Dermis blood vessel endothelial cell (primary cell): ENCODE measurements around the gene CD3E. TPM values are rescaled to one million over a fixed set of nuclear protein-coding genes. Genes with fewer than 3 reads are reported as not detected.
"Not testable (repeated sequence)": the region's sequence is repeated elsewhere in the genome, so short reads cannot be mapped to it uniquely, and the experiment has no call there.

ENCODE experiments used
- DNase-seq: peaks from one replicate; pipeline ENCODE4 v3.0.0; 2010
- total RNA-seq: library from RNA; depleted of rRNA; stranded (reverse); fragments of >200 nt; gene quantifications from 2 replicates; pipeline ENCODE4 v1.2.3, GENCODE V29; 2014

Gene CD3E
- total RNA-seq, 1 donor from 2014 or later, result not detected

DNA sequence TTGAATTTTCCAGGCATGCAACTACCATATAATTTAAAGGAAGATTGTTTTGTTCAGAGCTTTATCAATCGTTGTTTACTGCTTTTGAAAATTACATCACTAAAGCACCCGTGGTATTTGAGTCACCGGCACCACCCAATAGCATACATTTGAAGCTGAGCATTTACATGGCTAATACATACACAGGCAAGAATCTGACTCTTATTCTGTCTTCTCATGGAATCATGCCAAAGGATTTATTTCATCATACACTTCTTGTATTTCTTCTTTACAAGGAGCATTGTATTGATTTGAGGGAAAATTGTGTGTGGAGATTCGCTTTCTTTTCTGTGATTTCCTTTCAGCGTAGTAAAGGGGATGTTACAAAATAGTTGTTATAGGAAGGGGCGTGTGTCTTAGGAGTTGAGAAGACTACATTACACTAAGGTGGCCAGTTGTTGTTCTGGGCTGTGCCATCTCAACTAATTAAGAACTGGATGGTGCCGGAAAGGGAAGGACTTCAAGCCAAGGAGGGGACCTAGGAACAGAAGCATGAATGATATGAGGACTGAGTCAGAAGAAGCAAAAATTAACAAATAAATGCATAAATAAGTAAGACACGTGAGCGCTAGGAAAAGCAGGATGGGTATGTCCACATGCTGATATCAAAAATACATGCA lies 12.9 kb upstream of the CD3E start:
- DNase-seq, result no peak

DNA sequence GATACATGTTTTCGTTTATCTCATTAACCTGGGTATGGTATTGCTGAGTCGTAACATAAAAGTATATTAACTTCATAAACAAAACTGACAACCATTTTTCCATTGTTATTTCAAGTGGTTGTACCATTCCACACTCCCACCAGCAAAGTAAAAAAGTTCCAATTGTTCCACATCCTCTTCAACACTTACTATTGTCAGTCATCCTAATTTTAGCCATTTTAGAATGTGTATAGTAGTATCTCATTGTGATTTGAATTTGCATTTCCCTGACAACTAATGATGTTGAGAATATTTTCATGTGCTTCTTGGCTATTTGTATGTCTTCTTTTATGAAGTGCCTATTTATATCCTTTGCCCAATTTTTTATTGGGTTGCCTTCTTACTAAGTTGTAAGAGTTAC lies 10.5 kb upstream of the CD3E start:
- no peak for DNase-seq

DNA sequence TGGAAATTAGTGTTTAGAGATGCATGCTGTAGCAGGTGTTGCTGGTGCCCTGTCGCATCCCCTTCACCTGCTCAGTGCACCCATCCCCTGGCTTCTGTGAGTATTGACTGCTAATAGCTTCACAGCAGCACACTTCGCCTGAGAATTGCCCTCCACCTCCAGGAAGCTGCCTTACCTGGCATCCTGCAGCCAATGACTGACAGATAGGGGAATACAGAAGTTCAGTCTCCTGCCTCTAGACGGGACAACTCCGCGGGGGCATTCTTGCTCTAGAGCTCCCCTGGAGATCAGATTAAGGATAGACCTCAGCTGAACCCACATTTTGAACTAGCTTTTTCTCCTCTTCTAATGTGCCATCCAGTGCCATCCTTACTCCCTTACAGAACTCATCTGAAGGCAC lies 9.3 kb upstream of the CD3E start:
- no peak for DNase-seq

DNA sequence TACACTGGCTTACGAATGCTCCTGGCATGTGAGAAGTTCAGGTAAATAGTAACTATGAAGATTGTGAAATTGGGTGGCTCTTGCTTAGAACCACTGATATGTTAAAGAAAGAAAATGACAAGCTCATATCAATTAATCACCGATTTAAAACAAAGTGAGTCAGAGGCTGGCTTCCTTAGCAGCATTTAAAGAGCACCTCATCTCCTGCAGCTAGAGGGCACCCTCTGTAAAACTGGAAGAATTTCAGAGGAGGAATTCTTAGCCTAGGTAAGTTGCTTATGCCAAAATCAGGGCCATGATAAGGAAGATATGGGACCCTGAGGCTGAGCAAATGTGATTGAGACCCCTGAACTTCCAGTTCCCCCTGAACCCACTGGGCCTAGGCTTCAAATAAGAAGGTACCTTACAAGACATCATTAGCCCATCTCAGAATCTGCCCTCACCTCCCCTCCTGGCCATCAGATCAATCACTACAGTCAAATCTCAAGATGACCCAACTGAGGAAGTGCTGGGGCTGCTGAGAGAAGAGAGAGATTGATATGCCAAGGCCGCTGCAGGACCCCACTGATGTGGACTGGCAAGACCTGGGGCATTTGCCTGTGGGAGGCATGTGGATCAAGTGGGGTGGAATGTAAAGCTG lies 8.6 kb upstream of the CD3E start:
- DNase-seq, result peak; percentile 74

DNA sequence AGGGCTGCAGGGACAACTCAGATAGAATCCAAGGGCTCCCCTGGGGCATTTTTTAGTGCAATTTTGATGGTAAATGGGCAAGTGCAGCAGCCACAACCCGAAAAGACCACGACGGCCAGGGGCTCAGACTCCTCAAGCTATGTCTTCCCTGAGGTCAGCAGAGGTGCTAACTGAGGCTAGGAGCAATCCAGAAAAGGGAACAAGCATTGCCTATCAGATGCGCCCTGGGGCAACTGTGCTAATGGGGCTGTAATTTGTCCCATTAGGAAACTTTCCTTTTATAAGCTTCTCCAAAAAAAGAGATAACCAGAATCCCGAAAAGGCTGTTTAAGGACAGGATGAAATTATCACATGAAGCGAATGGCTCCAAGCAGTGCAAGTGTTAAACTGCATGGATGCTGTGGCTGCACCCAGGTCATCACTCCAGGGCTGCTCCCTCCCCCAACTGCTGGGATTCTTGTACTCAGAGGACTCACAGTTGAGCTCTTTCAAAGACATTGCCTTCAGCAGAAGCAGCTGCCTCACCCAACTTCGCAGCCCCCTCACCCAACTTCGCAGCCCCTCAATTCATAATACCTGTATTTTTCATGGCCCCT lies 2.8 kb upstream of the CD3E start:
- DNase-seq, result no peak

DNA sequence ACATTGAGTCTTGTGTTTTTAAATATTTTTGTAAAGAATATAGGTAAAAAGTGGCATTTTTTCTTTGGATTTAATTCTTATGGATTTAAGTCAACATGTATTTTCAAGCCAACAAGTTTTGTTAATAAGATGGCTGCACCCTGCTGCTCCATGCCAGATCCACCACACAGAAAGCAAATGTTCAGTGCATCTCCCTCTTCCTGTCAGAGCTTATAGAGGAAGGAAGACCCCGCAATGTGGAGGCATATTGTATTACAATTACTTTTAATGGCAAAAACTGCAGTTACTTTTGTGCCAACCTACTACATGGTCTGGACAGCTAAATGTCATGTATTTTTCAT lies 333 bp upstream of the CD3E start:
- DNase-seq, result no peak

DNA sequence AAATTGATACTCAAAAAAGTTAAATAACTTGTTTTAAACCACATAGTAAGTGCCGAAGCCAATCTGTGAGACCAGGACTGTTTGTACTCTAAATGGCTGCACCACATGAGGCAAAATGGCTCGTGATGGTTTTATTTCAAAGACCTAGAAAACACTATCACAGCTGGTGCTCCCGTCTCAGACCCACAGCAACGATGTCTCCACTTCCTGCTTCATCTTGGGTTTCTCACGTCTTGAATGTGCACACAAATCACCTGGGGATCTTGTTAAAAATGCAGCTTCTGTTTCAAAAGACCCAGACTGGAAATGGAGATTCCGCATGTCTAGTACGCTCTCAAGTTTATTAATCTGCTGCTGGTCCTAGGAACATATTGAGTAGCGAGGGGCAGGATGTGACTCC lies 1.2 kb downstream of the CD3E start:
- DNase-seq, result no peak

DNA sequence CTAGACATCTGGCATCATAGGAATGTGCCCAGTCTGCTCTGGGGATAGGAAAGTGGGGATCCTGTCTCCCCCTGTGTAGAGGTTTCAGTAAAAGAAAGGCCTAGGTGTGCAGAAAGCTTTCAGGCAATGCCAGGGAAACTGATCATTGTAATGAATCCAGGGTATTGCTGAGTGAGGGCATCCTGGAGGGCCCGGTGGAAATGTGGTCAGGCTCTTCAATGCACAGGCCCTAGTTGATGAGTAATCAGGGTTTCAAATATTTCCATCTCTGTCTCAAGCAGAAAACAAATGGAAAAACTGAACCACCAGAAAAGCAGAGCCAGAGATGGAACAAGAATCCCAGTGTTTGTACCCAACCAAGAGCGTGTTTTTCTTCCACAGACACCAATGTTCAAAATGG lies 2.0 kb downstream of the CD3E start:
- DNase-seq, result no peak

DNA sequence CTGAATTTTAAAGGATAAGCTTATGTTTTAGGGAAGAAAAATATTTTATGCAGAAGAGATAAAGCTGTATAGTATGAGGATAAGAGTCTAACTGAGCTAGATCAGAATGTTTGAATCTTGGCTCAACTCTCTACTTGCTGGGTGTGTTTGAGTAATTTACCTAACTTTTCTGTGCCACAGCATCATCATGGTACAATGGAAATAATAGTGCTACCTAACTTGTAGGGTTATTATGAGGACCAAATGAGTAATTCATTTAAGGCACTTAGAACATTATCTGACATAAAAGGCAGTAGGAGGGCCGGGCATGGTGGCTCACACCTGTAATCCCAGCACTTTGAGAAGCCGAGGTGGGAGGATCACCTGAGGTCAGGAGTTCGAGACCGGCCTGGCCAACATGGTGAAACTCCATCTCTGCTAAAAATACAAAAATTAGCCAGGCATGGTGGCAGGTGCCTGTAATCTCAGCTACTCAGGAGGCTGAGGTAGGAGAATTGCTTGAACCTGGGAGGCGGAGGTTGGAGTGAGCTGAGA lies 4.5 kb downstream of the CD3E start:
- not testable (repeated sequence) for DNase-seq

DNA sequence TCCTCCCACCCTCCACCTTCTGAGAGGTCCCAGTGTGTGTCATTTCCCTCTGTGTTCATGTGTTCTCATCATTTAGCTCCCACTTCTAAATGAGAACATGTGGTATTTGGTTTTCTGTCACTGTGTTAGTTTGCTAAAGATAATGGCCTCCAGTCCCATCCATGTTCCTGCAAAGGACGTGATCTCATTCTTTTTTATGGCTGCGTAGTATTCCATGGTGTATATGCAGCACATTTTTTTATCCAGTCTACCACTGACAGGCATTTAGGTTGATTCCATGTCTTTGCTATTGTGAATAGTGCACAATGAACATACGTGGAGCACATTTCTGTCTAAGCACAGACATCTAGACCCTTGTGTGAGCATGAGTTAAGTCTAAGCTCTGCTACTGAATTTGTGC lies 5.7 kb downstream of the CD3E start:
- no peak for DNase-seq

DNA sequence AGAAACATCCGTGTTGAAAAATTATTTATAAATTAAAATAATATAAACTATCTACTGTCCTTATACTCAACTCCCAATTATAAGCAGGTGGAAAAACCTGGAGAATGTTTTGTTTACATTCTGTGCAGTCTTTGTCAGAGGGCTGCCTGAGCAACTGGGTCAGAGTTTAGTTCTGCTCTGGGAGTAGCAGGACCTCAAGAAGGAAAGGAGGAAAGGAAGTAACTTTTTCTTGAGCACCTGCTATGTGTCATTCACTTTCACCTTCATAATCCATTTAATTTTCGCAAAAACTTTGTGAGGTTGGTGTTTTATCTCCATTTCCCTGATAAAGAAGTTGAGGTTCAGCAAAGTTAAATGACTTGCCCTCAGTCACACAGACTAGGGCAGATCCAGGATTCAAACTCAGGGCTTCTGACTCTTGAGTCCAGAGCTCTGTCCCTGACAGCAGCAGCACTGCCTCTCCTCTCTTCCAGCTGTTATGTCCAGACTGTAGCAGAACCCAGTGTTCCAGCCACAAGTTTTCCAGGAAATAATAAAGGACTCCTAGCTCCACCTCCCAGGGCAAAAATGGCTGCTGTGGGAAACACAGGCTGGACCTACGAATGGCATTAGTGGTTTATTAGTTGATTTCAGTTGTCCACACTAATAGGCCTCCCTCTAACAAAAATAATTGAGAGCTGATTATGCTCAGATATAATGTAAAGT lies 6.4 kb downstream of the CD3E start:
- peak; percentile 15 for DNase-seq

DNA sequence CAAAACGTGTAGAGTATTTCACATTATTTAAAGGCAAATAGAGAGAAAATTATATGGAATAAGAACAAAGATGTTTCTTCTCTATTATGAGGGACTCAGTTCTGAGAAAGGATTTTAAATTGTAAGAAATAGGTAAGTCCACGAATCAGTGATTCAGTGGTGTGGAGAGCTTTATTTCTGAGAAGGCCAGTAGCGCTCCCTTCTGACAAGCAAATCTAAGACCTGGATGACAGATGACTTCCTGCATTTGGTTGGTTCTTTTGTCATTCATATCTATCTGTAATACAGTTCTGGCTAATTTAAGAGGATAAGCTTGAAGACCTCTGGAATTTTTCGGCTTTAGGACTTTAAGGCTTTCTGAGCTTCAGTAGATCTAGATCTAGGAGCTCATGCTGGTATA lies 7.0 kb downstream of the CD3E start:
- DNase-seq, result no peak

DNA sequence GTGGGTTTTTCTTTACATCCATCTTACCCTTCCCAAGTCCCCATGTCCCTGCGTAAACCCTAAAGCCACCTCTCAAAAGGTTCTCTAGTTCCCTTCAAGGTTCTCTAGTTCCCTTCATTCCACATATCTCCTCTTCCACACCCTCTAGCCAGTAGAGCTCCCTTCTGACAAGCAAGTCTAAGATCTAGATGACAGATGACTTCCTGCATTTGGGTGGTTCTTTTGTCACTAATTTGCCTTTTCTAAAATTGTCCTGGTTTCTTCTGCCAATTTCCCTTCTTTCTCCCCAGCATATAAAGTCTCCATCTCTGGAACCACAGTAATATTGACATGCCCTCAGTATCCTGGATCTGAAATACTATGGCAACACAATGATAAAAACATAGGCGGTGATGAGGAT lies 7.8 kb downstream of the CD3E start:
- no peak for DNase-seq

DNA sequence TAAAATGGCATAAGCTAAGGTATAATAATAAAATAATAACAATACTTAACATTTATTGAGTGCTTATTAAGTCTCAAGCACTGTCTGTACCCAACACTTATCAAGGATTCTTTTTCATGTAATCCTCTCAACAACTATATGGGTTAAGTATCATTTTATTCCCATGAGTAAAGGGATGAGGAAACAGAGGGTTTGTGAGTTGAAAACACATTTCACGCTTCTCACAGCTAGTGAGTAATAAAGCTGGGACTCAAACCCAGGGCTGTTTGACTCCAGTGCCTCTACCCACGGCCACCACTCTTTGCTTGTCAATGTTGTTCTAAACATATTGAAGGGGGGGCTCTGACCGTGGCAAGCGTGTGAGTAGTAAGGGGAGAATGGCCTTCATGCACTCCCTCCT lies 8.7 kb downstream of the CD3E start:
- DNase-seq, result no peak

DNA sequence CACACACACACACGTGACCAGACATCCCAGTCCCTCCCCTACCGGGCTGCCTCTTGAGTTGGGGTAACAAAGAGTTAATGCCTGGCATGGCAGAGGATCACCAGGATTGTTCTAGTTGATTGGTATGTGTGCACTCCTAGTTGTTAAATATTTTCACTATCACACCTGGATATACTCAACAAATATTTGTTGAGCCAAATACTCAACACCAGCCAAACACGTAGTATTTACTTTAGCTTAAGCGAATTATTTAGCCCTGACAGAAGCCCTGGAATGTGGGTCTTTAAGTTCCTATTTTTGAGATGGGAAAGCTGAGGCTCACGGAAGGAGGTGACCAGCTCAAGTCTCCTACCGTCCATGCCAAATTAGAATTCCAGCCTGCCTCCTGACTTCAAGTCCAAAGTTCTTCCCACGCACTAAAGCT lies 10.5 kb downstream of the CD3E start:
- DNase-seq, result no peak

DNA sequence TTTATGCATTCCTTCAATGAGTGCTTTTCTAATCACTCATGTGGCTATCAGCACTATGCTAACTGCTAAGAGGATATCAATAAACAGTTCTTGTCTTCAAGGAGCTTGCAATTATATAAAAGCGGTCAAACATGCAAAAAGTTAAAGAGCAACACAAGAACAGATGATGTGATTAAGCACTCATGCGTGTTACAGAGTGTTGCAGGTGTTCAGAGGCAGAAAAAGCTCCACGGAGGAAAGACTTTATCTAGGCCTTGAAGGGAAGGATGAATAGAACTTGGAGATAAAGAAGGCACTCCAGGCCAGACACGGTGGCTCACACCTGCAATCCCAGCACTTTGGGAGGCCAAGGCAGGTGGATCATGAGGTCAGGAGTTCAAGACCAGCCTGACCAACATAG lies 13.6 kb downstream of the CD3E start:
- no peak for DNase-seq

DNA sequence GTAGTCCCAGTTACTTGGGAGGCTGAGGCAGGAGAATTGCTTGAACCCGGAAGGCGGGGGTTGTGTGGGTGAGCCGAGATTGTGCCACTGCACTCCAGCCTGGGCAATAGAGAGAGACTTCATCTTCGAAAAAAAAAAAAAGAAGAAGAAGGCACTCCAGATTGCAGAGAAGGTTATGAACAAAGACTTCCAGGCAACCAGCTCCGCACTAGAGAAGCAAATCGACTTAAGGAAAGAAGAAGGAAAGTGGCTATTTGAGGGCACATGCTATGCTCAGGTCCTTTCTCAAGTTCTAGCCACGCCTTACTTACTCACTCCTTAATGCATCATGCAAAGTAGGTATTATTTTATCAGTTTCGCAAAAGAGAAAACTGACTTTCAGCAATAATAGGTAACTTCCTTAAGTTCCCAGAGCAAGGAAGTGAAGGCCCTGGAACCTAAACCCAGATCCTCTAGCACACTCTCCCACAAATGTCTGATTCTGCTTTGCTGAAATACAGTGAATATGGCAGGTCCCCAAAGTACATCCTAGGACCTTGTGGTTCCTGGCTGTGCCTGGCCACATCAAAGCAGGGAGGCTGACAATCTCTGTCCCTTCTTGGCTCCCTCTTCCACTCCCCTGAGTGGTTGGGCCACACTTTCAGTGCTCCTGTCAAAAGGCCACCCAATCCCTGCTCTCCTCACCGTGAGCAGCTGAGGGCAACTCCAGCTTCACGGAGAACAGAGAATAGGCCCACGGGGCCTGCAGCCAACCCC lies 14.2 kb downstream of the CD3E start:
- DNase-seq, result no peak

DNA sequence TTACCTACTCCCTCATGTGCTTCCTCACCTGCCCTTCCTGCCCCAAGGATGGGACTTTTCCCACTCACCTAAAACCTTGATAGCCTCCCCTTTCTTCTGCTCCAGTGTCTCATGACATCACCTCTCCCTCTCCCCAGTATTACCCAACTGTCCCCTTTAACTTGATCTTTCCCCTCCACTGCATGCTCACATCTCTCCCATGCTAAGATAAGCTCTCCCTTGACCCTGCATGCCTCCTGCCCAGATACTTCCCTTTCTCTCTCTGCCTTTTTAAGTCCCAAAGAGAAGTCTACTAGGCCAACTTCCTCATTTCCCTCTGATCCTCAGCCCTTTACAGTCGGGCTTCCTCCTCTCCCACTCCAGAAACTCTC lies 14.8 kb downstream of the CD3E start:
- no peak for DNase-seq

DNA sequence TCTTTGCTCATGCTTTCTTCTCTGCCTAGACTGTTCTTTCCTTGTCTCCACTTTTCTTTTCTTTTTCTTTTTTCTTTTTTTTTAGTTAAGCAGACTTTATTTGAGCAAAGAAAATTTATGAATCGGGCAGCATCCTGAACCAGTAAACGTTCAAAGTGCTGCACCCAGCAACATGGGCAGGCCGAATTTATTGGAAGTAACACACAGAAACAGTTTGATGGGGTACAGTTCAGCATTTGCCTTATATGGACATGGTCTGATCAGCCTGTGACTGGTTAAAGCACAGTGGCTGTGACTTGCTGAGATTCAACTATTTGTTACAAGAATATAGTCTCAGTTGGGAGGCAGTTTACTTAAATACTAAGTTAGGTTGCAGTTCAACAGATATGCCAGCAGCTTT lies 16.0 kb downstream of the CD3E start:
- DNase-seq, result no peak

DNA sequence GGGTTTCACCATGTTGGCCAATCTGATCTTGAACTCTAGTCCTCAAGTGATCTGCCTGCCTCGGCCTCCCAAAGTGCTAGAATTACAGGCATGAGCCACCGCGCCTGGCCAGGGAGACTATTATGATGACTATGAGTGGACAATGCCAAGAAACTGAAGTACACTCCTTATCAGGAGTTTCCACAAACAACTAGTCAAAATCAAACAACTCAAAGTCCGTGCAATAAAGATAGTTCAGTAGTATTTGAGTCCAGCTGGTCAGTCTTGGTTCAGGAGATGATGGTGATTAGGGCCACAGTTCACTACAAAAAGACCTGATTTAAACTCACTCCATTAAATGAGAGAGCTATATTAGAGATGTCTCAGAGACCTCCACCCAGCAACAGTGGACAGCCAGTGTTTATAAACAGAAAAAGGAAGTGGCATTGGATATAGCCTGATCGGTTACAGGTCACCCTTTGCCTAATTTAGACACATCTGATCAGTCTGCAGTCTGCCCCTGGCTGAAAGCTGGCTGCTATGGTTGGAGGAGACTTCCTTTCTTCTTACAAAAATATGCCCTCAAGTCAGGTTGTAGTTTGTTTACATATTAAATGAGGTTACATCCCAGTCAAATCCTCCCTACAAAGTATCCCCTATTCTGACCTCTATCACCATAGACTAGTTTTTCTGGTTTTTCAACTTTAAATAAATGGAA lies 17.0 kb downstream of the CD3E start:
- no peak for DNase-seq

DNA sequence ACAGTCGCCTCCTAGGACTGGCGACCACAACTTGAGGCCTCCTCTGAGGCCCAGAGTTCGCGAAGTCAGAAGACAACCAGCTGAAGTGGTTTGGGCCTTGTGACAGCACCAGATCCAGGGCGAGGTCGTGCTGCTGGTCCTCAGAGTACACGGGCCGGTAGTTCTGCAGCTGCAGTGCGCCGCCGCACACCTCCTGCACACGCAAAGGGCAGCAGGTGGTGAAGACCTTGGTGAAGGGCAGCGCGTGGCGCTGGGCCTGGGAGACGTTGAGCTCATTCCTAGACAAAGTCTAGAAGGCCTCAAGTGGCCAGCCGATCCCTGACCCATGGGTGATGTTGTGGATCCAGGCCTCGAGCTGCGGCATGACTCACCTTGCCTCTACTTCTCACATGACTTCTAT lies 18.2 kb downstream of the CD3E start:
- DNase-seq, result no peak

DNA sequence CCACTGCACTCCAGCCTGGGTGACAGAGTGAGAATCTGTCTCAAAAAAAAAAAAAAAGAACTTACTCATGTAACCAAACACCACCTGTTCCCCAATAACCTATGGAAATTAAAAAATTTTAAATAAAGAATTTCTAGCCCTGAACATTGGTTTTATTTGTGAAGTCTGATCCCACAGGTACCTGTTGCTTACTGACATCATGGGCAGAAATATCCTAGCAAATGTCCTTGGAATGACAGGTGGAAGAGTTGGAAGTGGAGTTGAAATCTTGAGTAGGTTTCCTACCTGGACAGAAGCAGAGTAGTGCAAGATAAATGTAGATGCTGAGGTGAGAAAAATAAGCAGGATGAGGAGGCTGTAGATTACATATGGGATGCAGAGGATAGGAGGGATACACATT lies 20.8 kb downstream of the CD3E start:
- no peak for DNase-seq
